ENCODE measurements around the gene PRKRA.

The PRKRA gene

DNA sequence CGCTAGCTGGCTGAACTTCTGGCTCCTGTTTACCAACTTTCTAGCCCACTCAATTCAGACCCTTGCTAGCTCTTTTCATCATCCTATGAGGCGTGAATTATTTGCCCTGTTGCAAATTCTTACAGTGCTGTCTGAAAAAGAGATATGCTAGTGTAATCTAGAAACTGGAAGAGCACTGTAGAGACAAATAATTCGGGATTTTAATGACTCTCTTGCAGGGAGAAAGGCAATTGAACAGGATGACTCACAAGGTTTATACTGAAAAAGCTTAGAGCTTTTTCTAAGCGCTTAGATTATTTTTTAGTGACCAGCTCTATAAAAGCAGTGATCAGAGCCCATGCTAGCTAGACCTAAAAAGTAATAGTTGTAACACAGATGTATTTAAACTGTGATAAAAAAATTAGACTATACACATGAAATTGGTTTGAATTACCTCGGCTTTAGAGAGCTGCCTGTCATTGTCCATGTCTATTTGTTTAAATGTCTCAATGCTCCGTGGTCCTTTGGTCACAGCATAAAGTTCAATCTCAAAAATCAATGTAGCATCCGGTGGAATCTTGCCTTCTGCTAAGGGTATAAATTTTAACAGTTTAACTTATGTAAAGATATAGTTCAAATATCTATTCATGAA, 18.4 kb upstream of the PRKRA start:
- FAIRE-seq (no peak), DNase-seq (ENCODE audit: insufficient read length, low spot score) (no peak)
- TF ChIP-seq, protein P1, sequence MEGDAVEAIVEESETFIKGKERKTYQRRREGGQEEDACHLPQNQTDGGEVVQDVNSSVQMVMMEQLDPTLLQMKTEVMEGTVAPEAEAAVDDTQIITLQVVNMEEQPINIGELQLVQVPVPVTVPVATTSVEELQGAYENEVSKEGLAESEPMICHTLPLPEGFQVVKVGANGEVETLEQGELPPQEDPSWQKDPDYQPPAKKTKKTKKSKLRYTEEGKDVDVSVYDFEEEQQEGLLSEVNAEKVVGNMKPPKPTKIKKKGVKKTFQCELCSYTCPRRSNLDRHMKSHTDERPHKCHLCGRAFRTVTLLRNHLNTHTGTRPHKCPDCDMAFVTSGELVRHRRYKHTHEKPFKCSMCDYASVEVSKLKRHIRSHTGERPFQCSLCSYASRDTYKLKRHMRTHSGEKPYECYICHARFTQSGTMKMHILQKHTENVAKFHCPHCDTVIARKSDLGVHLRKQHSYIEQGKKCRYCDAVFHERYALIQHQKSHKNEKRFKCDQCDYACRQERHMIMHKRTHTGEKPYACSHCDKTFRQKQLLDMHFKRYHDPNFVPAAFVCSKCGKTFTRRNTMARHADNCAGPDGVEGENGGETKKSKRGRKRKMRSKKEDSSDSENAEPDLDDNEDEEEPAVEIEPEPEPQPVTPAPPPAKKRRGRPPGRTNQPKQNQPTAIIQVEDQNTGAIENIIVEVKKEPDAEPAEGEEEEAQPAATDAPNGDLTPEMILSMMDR (IDR thresholded peaks at IDR 0.05; ENCODE audit: insufficient read depth, missing control alignments): no peak

DNA sequence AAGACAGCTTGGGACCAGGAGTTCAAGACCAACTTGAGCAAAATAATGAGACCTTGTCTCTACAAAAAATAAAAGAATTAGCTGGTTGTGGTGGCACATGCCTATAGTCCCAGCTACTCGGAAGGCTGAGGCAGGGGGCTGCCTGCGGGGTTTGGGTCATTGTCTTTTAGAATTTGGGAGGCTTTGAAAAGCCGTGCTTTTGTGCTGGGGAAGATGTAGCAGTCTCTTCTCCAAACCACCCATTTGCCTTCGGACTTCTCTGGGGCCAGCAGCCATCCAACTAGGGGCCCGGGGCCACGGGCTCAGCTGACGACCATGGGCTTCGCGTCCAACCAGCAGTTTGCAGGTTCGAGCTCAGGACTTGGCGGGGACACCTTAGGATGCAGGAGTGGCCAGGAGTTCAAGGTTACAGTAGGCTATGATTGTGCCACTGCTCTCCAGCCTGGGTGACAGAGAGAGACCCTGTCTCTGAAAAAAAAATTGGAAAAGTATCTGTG, 6.5 kb upstream of the PRKRA start:
- TF ChIP-seq, protein P1 (IDR thresholded peaks at IDR 0.05; ENCODE audit: insufficient read depth, missing control alignments): no peak
- FAIRE-seq (no peak), DNase-seq (ENCODE audit: insufficient read length, low spot score) (no peak)

DNA sequence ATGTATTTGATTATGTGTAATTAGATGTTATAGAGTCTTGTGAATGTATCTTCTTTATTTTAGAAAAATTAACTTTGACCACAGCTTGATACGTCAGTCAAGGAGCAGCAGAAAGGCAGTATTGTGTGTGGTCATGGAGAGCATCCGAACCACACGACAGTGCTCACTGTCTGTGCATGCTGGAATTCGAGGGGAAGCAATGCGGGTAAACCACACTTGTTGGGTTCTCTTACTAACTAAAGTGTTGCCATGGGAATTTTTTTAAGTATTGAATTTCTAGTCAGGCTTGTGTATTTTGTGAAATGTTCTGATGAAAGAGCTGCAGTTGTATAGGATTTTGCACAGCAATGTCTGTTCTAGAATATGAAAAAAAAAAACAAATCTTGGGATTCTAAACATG, 5.0 kb upstream of the PRKRA start:
- TF ChIP-seq, protein P1 (IDR thresholded peaks at IDR 0.05; ENCODE audit: insufficient read depth, missing control alignments): no peak
- DNase-seq (ENCODE audit: insufficient read length, low spot score) (no peak), FAIRE-seq (no peak)

DNA sequence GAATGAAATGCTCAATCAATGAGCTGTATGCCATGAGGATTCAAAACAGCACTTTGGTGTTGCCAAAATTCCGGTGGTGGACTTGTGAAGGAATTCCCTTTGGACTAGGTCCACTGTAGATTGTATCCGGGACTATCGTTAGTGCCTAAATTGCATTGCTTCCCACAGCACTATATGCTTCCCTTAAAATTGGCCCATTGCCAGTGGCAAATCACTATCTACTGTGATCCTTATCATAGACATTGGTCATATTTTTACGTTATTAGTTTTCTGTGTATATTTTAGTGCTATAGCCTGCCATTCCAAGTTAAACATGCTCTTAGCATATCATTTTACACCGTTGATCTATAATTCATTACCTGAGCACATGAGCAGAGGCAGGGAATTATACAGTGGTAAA, 1.9 kb upstream of the PRKRA start:
- DNase-seq (ENCODE audit: insufficient read length, low spot score): no peak
- FAIRE-seq: no peak
- TF ChIP-seq, protein P1 (IDR thresholded peaks at IDR 0.05; ENCODE audit: insufficient read depth, missing control alignments): no peak

DNA sequence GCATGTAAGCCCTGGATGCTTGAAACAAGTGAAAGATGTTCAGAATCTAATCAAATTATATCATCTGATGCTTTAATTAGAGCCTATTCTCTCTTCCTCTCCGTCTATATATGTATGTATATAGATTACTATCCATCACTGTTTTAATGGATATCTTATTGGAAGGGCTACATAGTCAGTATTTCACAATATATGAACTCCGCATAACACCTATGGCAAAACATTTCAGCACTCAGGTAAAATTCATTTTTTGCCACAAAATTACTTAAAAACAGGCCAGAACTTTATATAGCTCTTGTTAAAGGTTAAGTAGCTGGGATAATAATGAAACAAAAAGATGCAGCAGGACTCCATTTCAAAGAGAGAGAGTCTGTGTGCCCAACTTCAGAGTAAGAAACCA, 1.4 kb upstream of the PRKRA start:
- FAIRE-seq (no peak), DNase-seq (ENCODE audit: insufficient read length, low spot score) (no peak)
- TF ChIP-seq, protein P1 (IDR thresholded peaks at IDR 0.05; ENCODE audit: insufficient read depth, missing control alignments): no peak

DNA sequence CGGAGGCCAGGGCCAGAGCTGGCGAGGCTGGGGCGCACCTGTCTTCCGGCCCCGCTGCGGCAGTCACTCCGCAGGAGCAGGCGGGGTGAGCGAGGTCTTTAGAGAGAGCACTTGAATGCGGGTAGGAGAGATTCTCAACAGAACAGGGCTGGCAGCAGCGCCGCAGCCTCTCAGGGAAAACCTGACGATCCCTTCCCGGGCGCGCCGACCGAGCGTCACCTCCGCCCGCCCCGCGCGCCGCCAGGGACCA, 526 bp downstream of the PRKRA start:
- TF ChIP-seq, protein P1 (IDR thresholded peaks at IDR 0.05; ENCODE audit: insufficient read depth, missing control alignments): no peak
- FAIRE-seq: no peak
- no peak for DNase-seq (ENCODE audit: insufficient read length, low spot score)

DNA sequence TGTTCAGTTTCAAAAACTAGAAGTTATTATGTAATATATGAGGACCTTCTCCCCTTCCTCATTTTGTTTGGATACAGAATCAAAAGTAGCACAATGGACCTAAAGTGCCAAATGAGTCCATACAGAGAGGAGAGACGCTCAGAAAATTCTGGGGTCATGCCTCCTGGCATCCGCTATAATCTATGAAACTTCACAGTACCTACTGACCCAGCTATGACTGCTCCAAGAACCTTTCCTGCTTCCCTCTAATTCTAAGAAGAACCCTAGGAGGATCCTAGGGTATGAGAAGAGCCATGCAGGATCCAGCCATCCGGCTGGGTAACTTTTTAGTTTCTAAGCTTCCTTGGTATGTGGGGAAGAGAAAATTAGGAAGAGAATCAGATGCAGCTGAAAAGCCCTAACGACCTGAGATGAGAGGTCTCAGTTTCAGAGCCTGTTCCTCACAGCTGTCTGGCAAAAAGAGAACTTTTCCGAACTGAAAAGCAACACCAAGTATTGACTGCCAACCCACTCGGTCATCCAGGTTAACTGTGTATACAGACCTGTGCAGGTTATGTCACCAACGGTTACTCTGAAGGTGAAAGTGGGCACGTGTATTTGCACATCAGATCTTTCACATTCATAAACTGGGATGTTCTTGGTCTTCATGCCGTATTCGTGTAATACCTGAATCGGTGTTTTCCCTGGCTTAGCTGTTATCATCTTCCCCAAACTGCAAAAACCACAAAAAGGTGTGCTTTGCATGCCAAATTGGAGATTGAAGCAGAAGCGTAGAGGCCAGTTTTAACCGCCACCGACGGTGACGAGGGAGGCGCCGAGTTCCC, 1.1 kb downstream of the PRKRA start:
- TF ChIP-seq, protein P1 (IDR thresholded peaks at IDR 0.05; ENCODE audit: insufficient read depth, missing control alignments): no peak
- FAIRE-seq: peak; percentile 41
- no peak for DNase-seq (ENCODE audit: insufficient read length, low spot score)
